GM21390 (cell line): ENCODE measurements around the gene ATCAY.
"Not testable (repeated sequence)": the region's sequence is repeated elsewhere in the genome, so short reads cannot be mapped to it uniquely, and the experiment has no call there.

Experiments
- ATAC-seq: cut with Tn5 transposase; IDR thresholded peaks from one replicate; pipeline ENCODE4 v1.9.1; 2021; ENCODE audit not compliant: unreplicated experiment

The ATCAY gene

DNA sequence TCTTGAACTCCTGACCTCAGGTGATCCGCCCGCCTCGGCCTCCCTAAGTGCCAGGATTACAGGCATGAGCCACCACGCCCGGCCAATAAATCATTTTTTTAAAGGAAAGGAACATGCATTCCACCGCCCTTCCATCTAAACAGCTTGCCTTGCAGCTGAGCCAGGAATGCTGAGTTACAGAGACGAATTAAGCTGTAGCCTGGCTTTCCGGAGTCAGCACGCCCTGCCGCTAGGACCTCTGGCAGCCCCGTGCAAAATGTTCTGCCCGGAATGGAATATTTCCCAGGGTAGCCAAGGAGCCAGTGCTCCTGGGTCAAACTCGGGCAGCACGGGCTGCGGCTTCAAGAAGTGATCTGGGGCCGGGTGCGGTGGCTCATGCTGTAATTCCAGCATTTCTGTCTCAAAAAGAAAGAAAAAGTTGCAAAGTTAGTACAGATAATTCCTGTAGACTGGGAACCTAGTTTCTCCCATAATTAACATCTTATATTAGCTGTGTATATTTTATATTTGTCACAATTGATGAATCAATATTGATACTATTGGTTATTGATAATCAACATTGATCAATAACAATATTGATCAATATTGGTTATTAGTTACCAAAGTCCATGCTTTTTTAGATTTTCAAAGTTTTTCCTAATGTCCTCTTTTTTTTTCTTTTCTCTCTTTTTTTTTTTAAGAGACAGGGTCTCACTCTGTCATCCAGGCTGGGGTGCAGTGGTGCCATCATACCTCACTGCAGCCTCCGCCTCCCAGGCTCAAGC is 19.2 kb downstream of the ATCAY start:
- ATAC-seq: no peak

DNA sequence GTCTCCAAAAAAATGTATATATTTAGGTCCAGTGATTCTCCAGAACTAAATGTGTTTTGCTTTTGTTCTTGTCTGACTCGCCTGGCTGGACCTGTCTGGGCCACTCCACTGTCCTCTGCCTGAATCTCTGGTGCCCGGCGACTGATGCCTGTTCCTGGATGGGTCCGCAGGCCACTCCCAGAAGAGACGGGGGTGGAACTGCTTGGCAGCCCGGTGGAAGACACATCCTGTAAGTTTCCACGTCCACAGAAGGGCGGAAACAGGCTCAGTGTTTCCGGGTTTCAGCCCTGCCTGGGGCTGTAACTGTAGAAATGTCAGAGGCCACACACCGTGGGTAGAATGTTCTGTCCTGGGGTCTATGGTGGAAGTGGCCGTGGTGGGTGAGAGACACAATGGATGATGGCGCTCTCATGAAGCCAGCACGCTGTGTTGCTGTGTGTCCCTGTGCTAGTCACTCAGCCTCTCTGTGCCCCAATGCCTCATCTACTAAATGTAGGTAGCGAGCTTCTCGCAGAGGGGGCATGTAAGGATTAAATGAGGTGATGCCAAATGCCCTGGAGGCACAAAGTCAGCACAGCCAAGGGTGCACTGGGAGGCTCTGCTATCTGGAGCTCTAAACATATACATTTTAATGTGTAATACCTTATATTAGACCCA is 22.0 kb downstream of the ATCAY start:
- ATAC-seq: no peak

DNA sequence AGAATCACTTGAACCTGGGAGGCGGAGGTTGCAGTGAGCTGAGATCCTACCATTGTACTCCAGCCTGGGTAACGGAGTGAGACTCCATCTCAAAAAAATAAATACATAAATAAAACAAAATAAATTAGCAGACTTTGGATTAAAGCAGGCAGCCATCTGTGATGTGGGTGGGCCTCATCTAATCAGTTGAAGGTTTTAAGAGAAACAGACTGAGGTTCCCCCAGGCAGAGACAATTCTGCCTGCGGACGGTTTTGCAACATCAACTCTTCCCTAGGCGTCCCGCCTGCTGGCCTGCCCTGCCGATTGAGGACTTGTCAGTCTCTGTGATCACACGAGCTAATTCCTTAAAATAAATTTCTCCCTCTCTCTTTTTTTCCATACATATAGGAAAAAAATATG is 23.7 kb downstream of the ATCAY start:
- no peak for ATAC-seq

DNA sequence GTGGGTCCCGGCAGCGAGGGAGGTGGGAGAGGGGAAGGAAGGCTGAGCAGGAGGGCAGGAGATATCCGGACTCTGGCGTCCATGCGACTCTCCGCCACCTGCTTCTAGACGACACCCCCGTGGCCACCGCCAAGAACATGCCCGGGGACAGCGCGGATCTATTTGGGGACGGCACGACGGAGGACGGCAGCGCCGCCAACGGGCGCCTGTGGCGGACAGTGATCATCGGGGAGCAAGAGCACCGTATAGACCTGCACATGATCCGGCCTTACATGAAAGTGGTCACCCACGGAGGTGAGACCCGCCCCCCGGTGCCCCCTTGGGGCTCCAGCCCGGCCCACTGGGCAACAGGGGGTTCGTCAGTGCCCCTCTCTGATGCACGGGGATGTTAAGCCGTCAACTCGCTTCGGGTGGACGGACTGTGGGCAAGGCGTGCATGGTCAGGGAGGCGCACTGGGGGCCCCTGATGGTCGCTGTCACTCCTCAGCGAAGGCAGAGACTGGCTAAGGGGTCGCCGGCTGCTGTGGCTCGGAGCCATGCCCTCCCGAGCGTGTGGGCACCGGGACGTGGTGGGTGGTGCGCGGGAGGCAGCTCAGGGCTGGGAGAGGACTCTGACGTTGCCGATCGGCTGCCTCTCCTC is 27.3 kb downstream of the ATCAY start:
- no peak for ATAC-seq

DNA sequence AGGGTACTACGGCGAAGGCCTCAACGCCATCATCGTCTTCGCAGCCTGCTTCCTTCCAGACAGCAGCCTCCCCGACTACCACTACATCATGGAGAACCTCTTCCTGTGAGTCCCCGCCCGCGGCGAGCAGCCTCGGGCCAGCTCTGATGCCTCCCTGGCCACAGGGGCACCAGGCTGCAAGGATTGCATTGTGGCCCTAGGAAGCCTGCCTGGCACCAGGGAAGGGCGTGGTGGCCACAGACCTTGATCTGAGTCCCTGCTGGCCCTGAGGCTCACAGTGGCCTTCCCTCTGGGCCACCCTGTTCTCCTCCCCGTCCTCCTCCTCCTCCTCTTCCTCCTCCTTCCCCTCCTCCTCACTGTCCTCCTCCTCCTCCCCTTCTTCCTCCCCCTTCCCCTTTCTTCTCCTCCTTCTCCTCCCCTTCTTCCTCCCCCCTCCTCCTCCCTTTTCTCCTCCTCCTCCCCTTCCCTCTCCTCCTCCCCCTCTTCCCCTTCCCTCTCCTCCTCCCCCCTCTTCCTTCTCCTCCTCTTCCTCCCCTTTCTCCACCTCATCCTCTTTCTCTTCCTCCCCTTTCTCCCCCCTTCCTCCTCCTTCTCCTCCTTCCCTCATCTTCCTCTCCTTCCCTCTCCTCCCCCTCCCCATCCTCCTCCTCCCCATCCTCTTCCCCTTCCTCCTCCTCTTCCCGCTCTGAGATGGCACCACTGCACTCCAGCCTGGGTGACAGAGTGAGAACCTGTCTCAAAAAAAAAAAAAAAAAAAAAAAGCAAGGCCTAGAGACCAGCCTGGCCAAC is 28.0 kb downstream of the ATCAY start:
- no peak for ATAC-seq

DNA sequence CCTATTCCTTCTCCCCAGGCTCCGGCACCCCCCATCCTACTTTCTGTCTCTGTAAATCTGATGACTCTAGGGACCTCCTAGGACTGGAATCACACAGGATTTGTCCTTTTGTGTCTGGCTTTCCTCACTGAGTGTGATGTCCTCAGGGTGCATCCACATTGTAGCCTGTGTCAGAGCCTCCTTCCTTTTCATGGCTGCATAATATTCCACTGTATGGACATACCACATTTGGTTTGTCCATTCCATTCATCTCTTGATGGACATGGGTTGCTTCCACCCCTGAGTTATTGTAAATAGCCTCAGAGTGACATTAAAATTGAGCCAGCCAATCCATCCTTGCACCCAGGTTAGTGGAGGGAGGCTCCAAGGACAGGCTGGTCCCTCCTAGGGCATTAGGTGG is 29.6 kb downstream of the ATCAY start:
- ATAC-seq: no peak

DNA sequence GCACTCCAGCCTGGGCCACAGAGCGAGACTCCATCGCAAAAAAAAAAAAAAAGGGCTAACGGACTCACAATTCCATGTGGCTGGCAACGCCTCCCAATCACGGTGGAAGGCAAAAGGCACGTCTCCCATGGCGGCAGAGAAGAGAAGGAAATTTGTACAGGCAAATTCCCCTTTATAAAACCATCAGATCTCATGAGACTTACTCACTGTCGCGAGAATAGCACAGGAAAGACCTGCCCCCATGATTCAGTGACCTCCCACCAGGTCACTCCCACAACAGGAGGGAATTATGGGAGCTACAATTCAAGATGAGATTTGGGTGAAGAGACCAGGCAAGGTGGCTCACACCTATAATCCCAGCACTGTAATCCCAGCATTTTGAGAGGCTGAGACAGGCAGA is 33.7 kb downstream of the ATCAY start:
- no peak for ATAC-seq

DNA sequence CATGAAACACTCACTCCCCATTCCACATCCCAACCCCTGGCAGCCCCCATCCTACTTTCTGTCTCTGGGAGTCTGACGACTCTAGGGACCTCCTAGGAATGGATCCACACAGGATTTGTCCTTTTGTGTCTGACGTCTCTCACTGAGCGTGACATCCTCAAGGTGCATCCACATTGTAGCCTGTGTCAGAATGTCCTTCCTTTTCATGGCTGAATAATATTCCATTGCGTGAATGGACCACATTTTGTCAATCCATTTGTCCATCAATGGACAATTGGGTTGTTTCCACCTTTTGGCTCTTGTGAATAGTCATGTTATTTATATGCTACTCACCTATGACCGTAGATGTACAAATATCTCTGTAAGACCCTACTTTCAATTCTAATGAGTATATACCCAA is 35.5 kb downstream of the ATCAY start:
- no peak for ATAC-seq

DNA sequence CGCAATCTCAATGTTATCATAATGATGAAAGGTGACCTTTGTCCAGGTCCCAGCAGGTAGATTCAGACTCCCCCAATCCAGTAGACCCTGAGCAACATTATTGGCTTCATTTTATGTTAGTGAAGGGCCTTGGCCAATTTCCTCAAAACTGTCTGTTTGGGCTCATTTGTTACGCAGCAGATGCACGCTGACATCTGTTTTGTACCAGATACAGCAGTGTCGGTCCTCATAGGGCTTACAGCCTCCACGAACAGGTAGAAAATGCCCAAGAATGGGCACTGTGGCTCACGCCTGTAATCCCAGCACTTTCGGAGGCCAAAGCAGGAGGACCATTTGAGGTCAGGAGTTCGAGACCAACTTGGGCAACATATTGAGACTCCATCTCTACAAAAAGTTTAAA is 39.3 kb downstream of the ATCAY start:
- ATAC-seq: no peak

DNA sequence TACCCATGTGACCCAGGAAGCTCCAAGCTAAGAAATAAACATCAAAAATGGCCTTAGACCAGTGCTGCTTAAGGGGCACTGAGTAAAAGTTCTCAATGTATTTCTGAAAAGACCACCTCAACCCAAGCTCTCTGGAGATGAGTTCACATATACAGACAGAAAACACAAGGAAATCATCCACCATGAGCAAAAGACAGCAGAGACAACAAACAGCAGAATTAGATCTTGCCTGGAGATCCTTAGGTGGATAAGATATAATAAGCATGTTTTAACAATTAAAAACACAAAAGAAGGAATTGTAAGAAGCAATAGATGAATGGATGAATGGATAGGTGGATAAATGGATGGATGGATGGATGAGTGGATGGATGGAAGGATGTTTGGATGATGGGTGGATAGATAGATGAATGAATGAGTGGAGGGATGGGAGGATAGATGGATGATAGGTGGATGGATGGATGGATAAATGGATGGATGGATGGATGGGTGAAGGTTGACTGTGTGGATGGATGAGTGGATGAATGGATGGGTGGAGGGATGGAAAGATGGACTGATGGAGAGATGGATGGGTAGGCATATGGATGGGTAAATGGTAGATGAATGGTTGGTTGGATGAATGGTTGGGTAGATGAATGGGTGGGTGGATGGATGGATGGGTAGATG is 42.7 kb downstream of the ATCAY start:
- ATAC-seq: no peak

DNA sequence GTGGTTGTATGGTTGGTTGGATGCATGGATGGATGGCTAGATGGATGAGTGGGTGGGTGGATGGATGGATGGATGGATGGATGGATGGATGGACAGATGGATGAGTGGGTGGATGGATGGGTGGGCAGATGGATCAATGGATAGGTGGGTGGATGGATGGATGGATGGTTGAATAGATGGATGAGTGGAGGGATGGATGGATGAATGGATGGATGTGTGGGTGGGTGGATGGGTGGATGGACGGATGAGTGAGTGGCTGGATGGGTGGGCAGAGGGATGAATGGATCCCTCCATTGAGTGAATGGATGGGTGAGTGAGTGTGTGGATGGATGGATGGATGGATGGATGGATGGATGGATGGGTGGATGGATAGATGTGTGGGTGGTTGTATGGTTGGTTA is 43.4 kb downstream of the ATCAY start:
- no peak for ATAC-seq

DNA sequence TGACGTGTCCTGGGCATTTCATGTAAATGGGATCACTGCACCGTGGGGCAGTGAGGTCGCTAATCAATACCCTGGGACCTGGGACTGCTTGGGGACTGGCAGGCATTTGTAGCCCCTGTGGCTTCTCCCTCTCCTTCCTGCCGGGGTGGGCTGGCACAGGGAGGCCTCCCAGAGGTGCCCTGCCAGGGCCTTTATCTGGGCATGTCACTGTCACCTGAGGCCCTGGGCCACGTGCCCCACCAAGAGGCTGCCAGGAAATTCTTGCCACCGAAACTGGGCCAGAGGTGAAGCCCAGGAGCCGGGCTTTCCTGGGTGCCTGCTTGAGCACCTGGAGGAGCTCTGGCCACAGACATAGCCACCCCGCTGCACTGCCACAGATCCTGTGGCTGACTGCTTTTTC is 50.6 kb downstream of the ATCAY start:
- ATAC-seq: no peak

DNA sequence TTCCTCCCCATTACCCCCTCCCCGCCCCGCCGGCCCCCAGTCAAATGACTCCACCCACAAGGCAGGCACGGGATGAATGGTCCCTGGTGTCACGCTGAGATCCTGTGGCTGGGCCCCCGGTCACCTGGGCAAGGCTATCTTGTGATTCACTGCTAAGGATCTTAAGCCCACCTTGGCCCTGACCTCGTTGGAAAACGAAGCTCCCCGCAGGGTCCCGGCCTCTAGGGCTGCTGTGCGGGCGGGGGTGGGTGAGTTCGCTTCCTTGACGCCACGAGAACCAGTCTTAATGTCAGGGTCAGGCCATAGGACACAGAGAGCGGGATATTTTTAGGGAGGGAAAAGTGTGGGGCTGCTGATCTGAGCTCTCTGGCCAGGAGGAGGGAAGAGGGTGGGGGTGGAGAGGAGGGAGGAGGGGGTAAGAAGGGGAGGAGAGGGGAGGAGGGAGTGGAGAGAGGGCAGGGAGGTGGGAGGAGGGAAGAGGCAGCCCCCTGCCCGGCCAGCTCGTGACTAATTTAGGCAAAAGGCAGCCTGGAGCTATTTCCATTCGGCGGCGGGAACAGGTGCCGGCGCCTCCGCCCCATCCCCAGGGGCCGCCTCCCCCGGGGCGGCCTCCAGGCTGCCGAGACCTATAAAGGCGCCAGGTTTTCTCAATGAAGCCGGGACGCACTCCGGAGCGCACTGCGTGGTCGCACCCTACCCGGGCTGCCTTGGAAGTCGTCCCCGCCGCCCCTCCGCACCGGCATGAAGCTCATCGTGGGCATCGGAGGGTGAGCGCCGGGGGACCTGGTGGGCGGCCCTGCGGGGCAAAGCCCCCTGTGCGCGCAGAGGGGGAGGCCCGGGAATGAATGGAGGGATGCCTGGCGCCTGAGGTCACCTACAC is 52.7 kb downstream of the ATCAY start, which contains the start of gene NMRK2:
Gene NMRK2 (plus strand): TSS at position 139 of the 880 bp plus-strand sequence. CDS start 603 bp downstream, at position 742.
- ATAC-seq: no peak

DNA sequence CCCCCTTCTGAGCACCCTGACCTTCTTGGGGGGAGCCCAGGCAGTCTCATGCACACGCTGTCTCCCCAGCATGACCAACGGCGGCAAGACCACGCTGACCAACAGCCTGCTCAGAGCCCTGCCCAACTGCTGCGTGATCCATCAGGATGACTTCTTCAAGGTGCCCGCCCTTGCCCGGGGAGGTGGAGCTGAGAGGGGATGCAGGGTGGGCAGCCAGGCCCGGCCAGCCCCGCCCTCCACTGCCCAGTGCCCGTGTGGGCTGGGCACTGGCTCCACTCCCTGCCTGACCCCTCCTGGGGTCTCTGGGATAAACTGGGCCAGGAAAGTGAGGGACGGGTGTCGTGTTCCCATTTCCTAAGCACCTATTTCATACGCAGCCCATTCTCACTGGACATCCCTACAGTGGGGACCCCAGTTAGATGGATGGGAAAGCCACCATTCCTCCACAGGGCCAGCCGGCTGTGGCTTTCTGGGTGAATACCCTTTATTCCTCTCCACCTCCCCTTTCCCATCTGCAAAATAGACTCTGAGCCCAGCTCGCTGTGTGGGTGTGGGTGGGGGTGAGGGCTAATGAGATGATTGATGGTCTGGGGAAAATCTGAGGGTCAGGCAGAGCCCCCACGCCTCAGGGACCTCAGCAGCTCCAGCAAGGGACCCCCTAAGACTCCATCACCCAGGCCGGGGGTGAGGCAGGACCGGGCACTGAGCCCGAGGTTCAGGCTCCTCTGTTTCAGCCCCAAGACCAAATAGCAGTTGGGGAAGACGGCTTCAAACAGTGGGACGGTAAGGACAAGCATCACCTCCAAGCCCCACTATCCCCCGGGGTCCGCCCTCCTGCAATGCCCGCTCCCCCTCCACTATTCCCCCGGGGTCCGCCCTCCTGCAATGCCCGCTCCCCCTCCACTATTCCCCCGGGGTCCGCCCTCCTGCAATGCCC is 56.3 kb downstream of the ATCAY start:
- ATAC-seq: no peak

DNA sequence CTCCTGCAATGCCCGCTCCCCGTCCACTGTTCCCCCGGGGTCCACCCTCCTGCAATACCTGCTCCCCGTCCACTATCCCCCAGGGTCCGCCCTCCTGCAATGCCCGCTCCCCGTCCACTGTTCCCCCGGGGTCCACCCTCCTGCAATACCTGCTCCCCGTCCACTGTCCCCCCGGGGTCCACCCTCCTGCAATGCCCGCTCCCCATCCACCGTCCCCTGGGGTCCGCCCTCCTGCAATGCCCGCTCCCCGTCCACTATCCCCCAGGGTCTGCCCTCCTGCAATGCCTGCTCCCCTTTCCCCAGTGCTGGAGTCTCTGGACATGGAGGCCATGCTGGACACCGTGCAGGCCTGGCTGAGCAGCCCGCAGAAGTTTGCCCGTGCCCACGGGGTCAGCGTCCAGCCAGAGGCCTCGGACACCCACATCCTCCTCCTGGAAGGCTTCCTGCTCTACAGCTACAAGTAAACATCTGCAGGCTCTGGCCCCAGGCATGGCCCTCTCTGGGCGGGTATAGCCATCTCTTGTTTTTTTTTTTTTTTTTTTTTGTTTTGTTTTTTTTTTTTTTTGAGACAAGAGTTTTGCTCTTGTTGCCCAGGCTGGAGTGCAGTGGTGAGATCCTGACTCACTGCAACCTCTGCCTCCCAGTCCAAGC is 57.9 kb downstream of the ATCAY start:
- ATAC-seq: not testable (repeated sequence)

DNA sequence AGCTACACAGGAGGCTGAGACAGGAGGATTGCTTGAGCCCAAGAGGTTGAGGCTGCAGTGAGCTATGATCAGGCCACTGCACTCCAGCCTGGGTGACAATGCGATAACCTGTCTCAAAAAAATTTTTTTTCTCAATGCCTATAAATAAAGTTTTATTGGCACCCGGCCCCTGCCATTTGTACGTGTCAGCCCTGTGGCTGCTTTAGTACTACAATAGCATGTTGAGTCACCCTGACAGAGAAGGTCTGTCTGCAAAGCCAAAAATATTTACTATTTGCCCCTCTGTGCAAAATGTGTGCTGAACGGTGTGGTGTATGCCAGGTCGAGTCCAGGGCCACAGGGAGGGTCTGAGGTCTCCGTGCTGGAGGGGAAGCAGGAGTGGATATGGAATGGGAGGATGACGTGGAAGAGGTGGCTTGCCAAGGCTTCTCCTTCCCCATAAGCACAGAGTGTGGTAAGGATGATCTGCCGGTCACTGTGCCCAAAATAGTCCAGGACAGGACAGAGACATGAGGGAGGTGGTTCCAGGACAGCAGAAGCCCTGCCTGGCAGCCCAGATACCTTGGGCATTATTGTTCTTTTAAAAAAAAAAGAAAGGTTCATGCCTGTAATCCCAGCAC is 62.4 kb downstream of the ATCAY start:
- no peak for ATAC-seq

DNA sequence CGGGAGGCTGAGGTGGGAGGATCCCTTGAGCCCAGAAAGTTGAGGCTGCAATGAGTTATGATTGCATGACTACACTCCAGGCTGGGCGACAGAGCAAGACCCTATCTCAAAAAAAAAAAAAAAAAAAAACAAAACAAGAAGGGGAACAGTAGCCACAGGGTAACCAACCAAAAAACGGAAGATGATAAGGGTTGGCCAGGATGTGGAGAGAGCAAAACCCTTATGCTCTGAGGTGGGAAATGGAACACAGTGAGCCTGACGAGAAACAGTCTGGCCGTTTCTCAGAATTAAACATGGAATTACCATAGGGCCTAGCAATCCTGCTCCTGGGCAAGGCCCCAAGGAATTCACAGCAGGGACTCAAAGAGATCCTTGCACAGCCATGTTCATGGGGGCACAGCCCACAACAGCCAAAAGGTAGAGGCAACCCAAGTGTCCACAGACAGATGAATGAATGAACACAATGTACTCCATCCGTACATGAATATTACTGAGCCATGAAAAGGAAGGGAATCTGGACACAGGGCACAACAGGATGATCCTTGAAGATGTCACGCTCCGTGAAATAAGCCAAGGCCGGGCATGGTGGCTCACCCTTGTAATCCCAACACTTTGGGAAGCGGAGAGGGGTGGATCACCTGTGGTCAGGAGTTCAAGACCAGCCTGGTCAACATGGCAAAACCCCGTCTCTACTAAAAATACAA is 63.7 kb downstream of the ATCAY start:
- ATAC-seq: no peak
